GM19035 (cell line): ENCODE data around the gene CLIC5.

Experiments
- ATAC-seq: cut with Tn5 transposase; IDR thresholded peaks from one replicate; pipeline ENCODE4 v1.9.1; 2021; ENCODE audit not compliant: unreplicated experiment

Gene CLIC5

DNA sequence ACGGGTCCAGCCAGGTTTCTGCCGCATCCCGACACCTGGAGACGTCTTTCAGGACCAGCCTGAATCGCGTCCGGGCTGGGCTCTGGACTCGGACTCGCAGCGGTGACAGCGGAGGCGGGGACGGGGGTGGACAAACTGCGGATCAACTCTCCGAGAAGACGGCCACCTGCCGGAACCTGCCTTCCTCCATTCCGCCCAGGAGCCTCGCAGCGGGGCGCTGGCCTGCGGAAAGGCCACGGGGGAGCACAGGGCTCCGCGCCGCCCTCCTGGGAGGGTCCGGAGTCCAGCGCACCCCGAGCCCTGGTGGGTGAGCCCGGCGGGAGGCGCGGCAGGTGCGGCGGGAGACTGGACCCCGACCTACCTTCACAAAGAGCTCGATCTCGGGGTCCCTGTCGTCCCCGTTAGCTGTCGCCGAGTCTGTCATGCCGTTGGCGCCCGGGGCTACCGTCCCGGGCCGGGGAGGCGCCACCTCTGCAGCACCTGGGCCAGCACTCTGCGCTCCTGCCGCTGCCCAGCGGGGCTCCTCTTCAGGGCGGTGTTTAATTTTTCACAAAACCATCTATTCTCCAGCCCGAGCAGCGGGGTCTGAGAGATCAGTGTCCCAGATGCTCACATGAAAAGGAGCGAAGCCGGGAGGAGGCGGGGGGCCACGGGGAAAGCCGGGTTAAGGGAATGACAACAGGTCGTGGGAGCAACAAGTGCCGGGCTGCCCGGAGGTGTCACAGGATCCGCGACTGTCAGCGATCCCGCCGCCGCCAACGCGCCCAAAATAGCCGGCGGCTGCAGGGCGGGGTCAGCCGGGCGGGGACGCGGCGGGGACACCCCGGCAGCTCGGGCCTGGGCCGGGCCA is at the start of gene CLIC5:
TSS of gene CLIC5 (minus strand) at position 742 of the 850 bp plus-strand sequence. CDS start at position 424, 318 bp downstream.
- no peak for ATAC-seq

DNA sequence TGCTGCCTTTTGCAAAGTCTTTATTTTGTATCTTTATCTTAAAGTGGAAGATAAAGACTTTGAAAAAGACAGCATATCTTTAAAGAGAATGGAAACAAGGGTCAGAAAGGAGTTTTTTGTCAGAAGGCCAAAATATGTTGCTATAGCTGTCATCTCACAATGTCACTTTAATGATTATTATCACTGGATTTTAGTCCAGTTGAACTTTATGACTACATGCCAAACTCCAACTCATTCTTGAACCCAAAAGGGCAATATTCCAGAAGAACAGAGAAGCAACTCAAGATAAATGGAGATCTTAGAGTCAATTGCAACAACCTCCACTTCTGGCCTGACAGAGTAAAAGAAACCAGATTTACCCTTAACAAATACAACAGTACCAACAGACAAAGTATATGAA is 47.3 kb upstream of the CLIC5 start:
- no peak for ATAC-seq

DNA sequence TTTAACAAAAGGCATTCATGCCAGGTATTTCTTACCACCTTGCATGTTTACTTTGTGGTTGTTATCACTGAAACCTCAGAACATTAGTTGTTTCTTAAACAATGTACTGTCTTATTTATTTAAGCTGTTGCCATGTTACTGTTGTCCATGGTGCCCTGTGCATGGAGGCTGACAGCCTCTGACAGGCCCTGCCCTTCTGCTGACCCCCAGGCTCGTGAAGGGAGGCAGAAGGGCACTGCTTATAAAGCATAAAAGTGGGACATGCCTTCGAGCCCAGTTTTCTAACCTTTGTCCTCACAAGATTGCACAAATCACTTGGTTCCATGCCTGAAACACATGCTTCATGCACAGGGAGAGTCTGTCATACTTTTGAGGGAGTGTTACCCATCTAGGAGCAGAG is 46.7 kb upstream of the CLIC5 start:
- no peak for ATAC-seq

DNA sequence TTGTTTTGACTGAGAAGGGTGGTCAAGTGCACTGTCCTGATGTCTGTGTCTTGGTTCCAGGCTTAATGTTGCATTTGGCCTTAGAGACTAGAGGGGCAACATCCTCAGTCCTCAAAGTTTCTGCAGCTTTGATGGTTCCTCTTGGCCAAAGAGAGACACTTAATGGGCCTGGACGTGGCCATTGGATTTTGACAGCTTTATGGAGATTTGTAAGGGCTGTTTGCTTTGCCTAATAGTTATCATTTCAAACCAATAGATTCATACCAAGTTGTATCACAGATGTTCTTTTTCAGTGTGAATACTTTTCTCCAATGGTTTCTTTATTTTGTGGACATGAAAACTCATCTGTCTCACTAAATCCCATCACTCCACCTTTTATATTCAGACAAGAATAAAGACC is 45.8 kb upstream of the CLIC5 start:
- ATAC-seq, result no peak

DNA sequence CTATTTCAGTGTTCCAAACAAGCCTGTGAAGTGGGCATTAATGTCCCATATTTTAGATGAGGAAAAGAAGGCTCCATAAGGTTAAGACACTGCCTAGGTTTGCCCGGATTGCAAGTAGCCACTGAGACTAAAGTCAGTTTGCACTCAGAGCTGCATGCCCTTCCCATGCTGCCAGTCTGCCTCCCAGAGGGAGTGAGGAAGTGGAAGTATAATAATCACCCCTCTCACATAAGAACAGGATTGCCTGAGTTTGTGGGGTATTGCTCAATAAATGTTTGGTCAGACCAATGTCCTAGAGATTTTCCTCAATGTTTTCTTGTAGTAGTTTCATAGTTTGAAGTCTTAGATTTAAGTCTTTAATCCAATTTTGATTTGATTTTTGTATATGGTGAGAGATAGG is 43.9 kb upstream of the CLIC5 start:
- ATAC-seq, result no peak

DNA sequence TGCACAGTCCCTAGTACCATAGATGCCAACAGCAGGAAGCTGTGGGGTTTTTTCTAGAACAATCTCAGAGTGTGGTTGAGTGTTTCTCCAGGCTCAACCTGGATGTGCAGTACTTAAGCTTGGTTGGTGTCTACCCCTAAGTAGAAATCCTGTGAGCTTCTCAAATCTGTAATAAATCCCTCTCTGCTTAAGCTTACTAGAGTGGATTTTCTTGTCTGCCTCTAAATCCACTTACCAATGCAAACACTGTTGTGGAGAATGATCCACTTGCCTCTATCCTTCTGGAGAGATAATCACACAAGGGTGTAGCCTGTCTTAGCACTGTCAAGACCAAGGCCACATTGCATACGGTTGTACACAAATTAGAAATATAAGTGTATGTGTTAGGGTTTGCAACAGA is 43.3 kb upstream of the CLIC5 start:
- no peak for ATAC-seq

DNA sequence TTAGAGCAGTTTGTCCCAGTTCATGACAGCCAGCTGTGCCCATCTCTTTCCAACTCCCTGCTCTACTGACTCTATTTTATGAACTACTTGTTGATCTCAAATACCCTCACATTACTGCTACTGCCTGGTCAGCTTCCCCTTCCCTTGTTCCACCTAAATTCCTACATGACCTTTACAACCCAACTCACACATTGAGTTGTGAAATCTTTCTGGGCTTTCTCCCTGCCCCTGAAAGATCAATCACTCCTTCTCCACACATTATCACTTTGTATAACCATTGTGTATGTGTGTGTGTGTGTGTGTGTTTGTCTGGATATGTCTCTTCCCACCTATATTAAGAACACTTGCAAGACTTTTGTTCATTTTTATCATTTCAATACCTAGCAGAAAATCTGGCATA is 42.1 kb upstream of the CLIC5 start:
- no peak for ATAC-seq

DNA sequence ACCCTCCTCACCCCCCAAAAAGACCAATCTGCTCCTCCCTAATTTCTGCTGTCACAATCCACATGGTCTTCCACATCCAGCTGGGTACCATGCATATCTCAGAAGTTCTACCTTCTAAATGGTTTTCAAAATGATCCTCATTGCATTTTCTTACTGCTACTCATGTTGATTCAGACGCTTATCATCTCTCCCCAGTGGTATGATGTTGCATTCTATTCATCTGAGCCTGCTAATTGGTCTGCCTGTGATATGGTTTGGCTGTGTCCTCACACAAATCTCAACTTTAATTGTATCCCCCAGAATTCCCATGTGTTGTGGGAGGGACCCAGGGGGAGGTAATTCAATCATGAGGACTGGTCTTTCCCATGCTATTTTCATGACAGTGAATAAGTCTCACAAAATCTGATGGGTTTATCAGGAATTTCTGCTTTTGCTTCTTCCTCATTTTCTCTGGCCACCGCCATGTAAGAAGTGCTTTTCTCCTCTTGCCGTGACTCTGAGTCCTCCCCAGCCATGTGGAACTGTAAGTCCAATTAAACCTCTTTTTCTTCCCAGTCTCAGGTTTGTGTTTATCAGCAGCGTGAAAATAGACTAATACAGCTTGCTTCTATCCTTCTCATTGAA is 41.4 kb upstream of the CLIC5 start:
- ATAC-seq, result no peak

DNA sequence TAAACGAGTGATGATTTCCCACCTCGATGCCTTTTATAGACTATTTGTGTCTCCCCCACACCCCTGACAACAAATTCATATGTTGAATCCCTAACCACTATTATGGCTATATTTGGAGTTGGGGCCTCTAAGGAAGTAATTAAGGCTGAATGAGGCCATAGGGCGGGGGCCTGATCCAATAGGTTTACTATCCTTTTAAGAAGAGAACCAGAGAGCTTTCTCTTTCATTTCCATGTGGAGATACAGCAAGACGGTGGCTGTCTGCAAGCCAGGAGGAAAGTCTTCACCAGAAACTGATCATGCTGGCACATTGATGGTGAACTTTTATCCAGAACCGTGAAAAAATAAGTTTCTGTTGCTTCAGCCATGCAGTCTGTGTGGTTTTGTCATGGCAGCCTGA is 38.9 kb upstream of the CLIC5 start:
- ATAC-seq, result no peak

DNA sequence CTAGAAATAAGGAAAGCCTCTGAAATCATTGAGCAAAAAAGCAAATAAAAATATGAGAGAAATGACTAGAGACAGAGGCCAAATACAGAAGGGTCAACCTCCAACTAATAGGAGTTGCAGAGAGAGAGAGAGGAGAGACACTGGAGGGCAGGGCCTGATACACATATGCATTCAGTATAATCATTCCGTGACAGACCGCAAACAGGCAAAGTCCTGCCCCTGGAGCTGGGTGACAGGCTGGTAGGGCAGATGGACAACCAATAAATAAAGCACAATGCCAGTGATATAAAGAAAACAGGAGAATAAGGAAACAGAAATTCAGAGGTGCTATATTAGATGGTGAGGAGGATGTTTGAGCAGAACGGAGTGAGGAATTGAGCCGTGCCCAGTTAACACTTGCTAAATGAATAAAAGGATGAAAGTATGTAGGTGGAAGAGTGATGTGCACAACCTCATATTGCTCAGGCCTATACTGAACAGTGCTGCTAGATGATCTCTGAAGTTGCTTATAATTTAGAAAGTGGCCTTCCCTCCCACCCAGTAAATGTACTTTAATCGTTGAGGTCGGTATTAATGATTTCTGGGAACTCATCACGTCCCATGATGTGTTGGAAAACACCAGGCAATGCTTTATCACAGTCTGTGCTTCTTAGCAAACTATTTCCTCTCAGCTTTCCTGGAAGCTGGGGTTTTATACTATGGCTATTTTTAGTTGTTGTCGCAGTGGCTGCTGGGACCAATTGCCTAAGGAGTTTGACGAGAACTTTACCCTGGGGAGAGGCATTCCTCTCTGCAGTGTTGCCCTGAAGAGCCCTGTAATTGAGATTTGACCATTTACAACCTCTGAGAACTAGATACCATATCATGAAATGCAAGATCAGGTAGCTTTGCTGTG is 37.6 kb upstream of the CLIC5 start:
- no peak for ATAC-seq

DNA sequence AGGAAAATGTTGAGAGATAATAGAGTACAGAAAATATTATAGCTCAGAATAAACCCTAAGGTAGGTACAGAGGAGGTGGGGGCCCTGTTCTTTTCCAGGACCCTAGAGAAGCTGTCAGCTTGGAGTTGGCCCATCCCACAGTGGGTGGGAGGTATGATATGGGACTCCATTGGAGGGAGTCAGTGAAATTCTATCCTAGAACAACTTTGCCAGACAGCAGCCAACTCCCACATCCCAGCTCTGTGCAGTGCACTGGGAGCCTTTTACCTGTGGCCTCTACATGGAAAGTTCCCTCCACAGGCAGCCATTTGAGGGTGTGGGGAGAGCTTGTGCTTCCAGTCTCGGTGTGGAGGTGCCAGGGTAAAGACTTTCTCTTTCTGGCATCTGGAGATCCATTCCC is 36.8 kb upstream of the CLIC5 start:
- ATAC-seq, result no peak

DNA sequence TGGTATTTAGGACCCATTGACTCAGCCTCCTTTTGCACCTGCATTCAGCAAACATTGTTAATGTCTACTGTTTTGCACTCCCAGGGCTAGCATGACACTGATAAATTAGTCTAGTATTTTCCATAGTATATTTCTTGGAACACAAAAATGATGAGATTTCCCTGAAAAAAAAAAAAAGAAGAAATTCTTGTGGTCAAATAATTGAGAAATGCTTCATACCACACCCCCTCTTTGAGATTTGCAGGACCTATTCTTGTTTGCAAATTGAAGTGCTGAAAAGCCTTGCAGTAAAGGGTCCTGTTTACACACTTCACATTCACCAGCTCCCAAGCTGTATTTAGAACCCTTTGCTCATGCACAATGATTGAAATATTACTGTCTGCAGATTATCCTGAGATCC is 36.3 kb upstream of the CLIC5 start:
- ATAC-seq, result no peak

DNA sequence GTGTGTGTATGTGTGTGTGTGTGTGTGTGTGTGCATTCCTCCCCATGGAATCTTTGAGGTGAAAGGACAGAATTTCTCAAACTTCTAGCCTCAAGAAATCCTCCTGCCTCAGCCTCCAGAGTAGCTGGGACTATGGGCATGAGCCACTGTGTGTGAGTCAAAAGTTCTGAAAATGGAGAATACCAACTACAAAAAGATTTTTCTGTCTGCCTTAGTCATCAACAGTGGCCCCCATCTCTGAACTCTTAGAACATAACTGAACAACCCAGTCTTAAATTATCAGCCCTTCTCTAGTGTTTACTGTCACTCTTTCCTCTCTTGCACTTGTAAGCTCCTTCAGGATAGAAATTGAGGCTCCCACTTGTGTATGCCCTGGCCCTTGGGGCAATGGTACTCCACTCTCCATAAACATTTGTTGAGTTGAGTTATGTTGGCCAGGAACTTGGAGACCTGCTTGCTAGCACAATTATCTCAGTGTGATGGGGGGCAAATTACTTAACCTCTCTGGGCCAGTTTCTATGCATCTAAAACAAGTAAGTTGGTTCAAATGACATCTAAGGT is 35.3 kb upstream of the CLIC5 start:
- no peak for ATAC-seq

DNA sequence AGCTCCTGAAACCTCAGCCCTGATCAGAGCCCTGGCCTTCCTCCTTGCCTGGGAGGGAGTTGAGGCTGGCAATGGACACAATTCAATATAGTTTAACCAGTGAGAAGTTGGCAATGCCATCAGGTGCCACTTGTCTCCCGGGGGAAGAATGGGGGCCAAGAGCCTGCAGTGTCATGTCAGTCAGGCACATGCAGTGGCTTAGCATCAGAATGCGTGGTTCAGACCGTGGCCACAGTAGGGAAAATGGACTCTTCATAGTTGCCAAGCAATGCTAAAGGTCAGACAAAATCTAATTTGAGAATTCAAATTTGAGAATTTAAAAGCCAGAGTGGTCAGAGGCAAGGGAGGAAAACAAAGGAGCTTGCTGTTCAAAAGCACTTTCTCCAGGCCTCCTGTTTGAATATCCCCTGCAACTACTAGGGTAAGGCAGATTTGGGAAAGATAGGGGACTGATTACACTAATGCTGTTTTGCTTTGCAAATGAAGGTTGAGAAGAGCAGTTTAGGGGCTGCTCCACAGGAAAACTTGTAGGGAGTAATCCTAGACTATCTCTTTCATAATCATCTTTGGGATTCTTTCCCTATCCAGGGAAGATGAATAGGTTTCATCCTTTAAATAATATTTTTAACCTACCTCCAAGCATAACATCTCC is 33.1 kb upstream of the CLIC5 start:
- no peak for ATAC-seq

DNA sequence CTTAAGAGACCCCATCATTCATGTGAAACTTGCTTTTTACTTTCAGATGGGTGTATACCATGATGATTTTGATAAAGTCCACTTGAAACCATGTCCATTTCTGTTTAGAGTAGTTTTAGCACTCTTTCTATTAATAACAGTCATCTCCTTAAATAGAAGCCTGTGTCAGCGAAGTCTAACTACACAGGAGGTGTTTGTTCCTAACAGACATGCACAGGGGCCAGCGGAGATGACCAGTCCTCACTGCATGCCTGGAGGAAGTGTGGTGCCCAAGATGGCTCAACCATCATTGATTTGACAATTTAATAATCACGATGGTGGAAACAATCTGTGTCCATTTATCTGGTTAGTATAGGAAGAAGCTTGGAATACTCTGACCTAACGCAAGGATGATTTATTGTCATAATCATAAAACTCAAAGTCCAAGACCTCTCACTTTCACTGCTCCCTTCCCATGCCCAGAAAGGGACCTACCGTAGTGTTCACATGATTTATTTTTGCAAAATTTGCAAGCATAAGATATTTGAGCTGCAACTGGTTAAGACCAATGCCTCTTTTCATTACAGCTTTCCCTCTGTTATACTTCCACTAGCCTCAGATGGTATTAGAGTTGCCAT is 31.0 kb upstream of the CLIC5 start:
- ATAC-seq, result no peak

DNA sequence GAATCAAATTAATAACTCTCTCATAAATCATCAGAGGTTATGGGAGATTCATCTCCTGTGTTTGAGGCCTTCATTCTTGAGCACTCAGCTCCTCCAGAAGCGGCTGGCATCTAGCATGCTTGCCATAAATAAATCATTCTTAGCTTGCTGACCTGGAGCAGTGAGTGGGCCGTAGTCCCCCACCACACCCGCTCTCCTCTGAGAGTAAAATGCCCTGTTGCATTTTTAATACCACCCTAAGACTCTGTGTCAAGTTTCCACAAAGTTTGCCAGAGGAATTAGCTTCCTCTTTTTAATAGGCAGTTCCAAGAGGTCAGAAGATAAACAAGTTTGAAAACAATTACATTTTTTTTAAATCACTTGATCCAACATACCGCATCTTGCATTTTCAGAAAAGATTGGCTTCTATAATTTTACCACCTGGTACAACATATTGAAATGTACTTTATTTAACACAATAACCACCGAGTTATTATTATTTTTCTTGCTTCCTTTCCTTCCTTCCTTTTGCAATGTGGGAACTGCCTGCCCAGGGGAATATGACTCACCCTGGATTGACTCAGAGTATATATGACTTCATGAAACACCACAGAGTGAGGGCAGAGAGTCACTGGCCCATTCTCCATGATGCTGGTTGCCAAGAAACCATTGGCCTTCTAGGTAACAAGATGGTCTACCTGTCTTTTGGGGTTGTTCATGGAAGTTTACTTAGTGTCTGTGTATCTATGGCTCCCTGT is 29.4 kb upstream of the CLIC5 start:
- no peak for ATAC-seq

DNA sequence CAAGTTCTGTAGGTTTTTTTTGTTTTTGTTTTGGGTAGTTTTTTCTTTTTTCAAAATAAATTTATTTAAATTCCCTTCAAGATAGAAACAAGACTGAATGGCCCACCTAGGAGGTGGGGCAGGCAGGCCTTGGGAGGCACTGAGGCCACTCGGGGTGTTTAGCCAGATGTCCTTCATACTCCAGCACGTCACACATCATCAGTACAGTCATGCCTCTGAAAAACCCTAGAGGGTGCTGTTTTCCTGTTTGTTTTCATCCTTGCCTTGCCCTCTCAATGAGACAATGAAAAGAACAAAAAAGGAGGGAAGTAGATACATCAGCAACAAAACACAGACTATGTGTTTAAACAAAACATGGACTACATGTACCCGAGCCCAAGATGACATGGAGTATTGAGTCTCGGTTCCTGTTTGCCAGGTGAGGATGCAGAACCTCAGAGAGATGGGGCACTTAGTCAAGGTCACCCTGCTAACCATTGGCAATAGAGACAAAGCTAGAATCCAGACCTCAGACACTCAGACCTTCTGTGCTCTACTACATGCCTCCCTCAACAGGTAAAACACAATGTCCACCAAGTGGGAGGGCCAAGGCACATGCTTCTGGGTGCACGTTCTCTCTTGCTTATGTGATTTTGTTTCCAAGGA is 26.8 kb upstream of the CLIC5 start:
- ATAC-seq, result peak; percentile 82

DNA sequence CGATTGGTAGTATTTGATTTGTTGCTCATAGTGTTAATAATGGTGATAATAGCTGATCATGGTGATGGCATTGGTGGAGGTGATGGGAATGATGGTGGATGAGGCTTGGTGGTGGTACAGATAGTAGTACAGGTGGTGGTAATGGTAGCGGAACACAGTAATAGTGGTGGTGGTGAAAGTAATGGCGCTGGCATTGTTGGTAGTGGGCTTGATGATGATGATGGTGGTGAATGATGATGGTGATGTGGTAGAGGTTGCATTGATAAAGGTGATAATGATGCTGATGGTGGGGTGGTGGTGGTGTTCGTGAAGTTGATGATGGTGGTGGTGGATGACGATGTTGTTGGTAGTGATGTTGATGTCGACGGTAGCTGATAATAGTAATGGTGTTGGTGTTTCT is 24.6 kb upstream of the CLIC5 start:
- ATAC-seq, result no peak

DNA sequence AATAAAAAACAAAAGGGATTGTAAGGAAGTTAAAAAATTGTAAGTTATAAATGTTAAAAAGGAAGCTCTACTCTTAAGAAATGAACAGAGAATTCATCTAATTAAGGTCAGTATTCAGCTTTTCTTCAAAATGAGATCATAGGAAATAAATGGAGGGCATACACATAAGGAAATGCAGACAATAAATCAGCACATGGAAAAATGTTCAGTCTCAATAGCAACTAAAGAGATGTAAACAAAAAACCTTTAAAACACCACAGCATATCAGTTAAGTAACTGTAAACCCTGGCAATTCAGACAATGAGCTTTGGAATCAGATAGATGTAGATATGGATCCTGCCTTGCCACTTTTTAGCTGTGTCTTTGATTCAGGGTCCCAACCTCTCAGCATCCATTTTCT is 24.0 kb upstream of the CLIC5 start:
- ATAC-seq, result no peak
